Measurements from ENCODE around the gene HS3ST6. TPM values are rescaled to one million over a fixed set of nuclear protein-coding genes. Genes with fewer than 3 reads are reported as not detected.

The HS3ST6 gene
- total RNA-seq, 1 experiment from 2014 or later = not detected

- H3K27ac ChIP-seq (ENCODE audit: low read depth, low read length) = no peak overlapping the region
- TF ChIP-seq EZH2phosphoT487 (IDR thresholded peaks at IDR 0.05; ENCODE audit: borderline replicate concordance) (no peak), CEBPB (IDR thresholded peaks at IDR 0.05; ENCODE audit: low read depth) (no peak), ZNF274 (IDR thresholded peaks at IDR 0.05; ENCODE audit: low read depth, low read length) (no peak), SIN3A (IDR thresholded peaks at IDR 0.05; ENCODE audit: low read depth) (no peak), CTCF (IDR thresholded peaks at IDR 0.05 in 2 of 3, conservative IDR thresholded peaks at IDR 0.05 in 1 of 3; ENCODE audit: borderline replicate concordance in 1 of 3, insufficient read depth in 1 of 3, low read depth in 2 of 3, low read length in 2 of 3) (no peak), SP1 (IDR thresholded peaks at IDR 0.05; ENCODE audit: low read depth) (no peak), SRF (IDR thresholded peaks at IDR 0.05; ENCODE audit: low read depth) (no peak), ZBTB33 (IDR thresholded peaks at IDR 0.05; ENCODE audit: extremely low read depth, insufficient replicate concordance, low read length) (no peak), EZH2 (IDR thresholded peaks at IDR 0.05) (no peak), EGR1 (IDR thresholded peaks at IDR 0.05; ENCODE audit: low read depth) (no peak), JUND (IDR thresholded peaks at IDR 0.05) (no peak), POLR2A (IDR thresholded peaks at IDR 0.05; ENCODE audit: borderline replicate concordance, extremely low read depth, insufficient read depth, insufficient read length) (no peak), MAX (IDR thresholded peaks at IDR 0.05) (no peak), REST (IDR thresholded peaks at IDR 0.05; ENCODE audit: low read depth) (no peak), RAD21 (IDR thresholded peaks at IDR 0.05; ENCODE audit: low read depth) (no peak)
- no peaks in the 10 kb centered on the region for H3K9me2 ChIP-seq (ENCODE audit: insufficient read depth)
- no peaks in the 10 kb centered on the region for H3K36me3 ChIP-seq (ENCODE audit: control insufficient read depth in 1 of 2, insufficient read depth in 2 of 2, low read length in 2 of 2)
- H3K79me2 ChIP-seq (ENCODE audit: insufficient read depth, low read length) = no peaks in the 10 kb centered on the region
- RAD21 ChIA-PET (ENCODE audit: low non-redundant PET in 1 of 2, low total read pairs in 2 of 2, uncharacterized antibody in 2 of 2, unreplicated experiment in 2 of 2) = no interaction called here
- intact Hi-C loops (cut with micrococcal nuclease) = no loop called here
- no peak overlapping the region for H3K4me2 ChIP-seq (ENCODE audit: low read length)
- DNase-seq (ENCODE audit: low read depth, low spot score) = no peak
- ATAC-seq = no peak
- CTCF ChIA-PET = interaction anchor here (1.5 kb wide), 1 partner anchor 51 kb away, joined by 3 read pairs; no protein-coding TSS in a partner anchor
- no peaks in the 10 kb centered on the region for H3K9me3 ChIP-seq (ENCODE audit: control insufficient read depth in 1 of 2, insufficient read depth in 1 of 2, low read depth in 1 of 2, low read length in 2 of 2)
- H3K4me3 ChIP-seq (replicated peaks in 1 of 2; ENCODE audit: low read depth in 1 of 2, low read length in 2 of 2) = no peak overlapping the region
- no TSS peak for BruUV-seq (replicated peaks)
- no peak overlapping the region for H2AFZ ChIP-seq (ENCODE audit: low read depth, low read length, poor library complexity, severe bottlenecking)
- H3K4me1 ChIP-seq (ENCODE audit: control insufficient read depth in 1 of 2, insufficient read depth in 2 of 2, low read length in 2 of 2) = peaks cover 0 to under 1% of the 10 kb centered on the region in 2 experiments; a peak in 1 of 4 replicates
- H3K27me3 ChIP-seq (ENCODE audit: insufficient read depth, low read length) = no peaks in the 10 kb centered on the region
- no peak overlapping the region for H3K9ac ChIP-seq (ENCODE audit: low read length)
- POLR2A ChIA-PET = no interaction called here
- H4K20me1 ChIP-seq (ENCODE audit: insufficient read depth) = no peaks in the 10 kb centered on the region
These were observed 40.4 kb downstream of the HS3ST6 start for GRCh38 chr16:1877804-1878203.
